Astrocyte of the cerebellum (primary cell): Measurements from ENCODE around the gene KRT9.

Experiments
- DNase-seq: peaks from one replicate; pipeline ENCODE4 v3.0.0-alpha.2; 2011; ENCODE audit warnings: low read depth
- H3K4me3 ChIP-seq: 2 replicates; pipeline ENCODE4 v1.5.1; 2011; ENCODE audit warnings: mild to moderate bottlenecking, low read depth, low read length, moderate library complexity
- CTCF ChIP-seq: IDR thresholded peaks from 2 replicates; pipeline ENCODE4 v1.5.1; 2012; ENCODE audit warnings: low read length, low read depth, moderate library complexity, mild to moderate bottlenecking; ENCODE audit errors: missing control alignments
- in situ Hi-C: cut with HindIII; loops from 2 replicates; pipeline ENCODE4 v1.10.0; 2017; ENCODE audit warnings: low sequenced_read_pairs

KRT9 gene

GRCh38 chr17:41594363-41594915 lies 22.6 kb upstream of the KRT9 start:
- in situ Hi-C loops, result no loop called here
- no peak for TF ChIP-seq CTCF
- no peak overlapping the region for H3K4me3 ChIP-seq
- DNase-seq, result no peak

GRCh38 chr17:41593306-41593981 lies 21.6 kb upstream of the KRT9 start:
- in situ Hi-C loops, result no loop called here
- DNase-seq, result no peak

GRCh38 chr17:41592601-41593305 lies 20.9 kb upstream of the KRT9 start:
- in situ Hi-C loops, result no loop called here
- no peak for TF ChIP-seq CTCF
- no peak for DNase-seq
- H3K4me3 ChIP-seq, result no peak overlapping the region

More at GRCh38 chr17:41593306-41593981, 21.6 kb upstream of the KRT9 start:
- no peak for TF ChIP-seq CTCF
- H3K4me3 ChIP-seq, result no peak overlapping the region

GRCh38 chr17:41589301-41589700 lies 17.4 kb upstream of the KRT9 start:
- no peak for TF ChIP-seq CTCF
- no peak overlapping the region for H3K4me3 ChIP-seq
- DNase-seq, result no peak
- in situ Hi-C loops, result no loop called here

- H3K4me3 ChIP-seq, result no peak overlapping the region
- no peak for DNase-seq
- in situ Hi-C loops, result no loop called here
- no peak for TF ChIP-seq CTCF
Observed at GRCh38 chr17:41588126-41588810, 16.4 kb upstream of the KRT9 start.

GRCh38 chr17:41586863-41587495 lies 15.1 kb upstream of the KRT9 start, which contains the start of gene KRT14:
Gene KRT14, minus strand, starts transcription at chr17:41586895. Its CDS starts 61 bp downstream, at chr17:41586834.
- in situ Hi-C loops, result no loop called here
- no peak for TF ChIP-seq CTCF
- H3K4me3 ChIP-seq, result no peak within 1 kb of the TSS
- DNase-seq, result no peak
